HUES64 (cell line): ENCODE data around the gene CLEC18C.
"Not testable (repeated sequence)": the region's sequence is repeated elsewhere in the genome, so short reads cannot be mapped to it uniquely, and the experiment has no call there.

Source experiments
- H3K27ac ChIP-seq: 2 replicates; pipeline ENCODE4 v1.7.0; 2013; ENCODE audit warnings: low read depth, low read length, inconsistent platforms
- H3K27me3 ChIP-seq: 2 replicates; pipeline ENCODE4 v1.6.1; 2013; ENCODE audit warnings: mild to moderate bottlenecking, low read length; ENCODE audit not compliant: insufficient read depth
- H3K36me3 ChIP-seq: 2 replicates; pipeline ENCODE4 v1.6.1; 2013; ENCODE audit warnings: mild to moderate bottlenecking, low read length; ENCODE audit not compliant: insufficient read depth
- H3K4me1 ChIP-seq: 2 replicates; pipeline ENCODE4 v1.6.1; 2013; ENCODE audit warnings: mild to moderate bottlenecking, low read length, moderate library complexity; ENCODE audit not compliant: insufficient read depth
- H3K4me3 ChIP-seq: 2 replicates; pipeline ENCODE4 v1.5.1; 2013; ENCODE audit warnings: mild to moderate bottlenecking, low read length, moderate library complexity
- H3K9ac ChIP-seq: 2 replicates; pipeline ENCODE4 v1.6.1; 2013; ENCODE audit warnings: mild to moderate bottlenecking, low read depth, low read length
- H3K9me3 ChIP-seq: 2 replicates; pipeline ENCODE4 v1.6.1; 2013; ENCODE audit warnings: low read depth, low read length; ENCODE audit not compliant: insufficient read depth
- WGBS: fragments of 150-250, 120-280 bp; methylation state at CpG from one replicate; pipeline ENCODE4 v1.1.7; 2013; ENCODE audit warnings: missing lambda C conversion rate; 5-methylcytosine and 5-hydroxymethylcytosine counted together

The CLEC18C gene

GRCh38 chr16:70198230-70198629 is 24.6 kb downstream of the CLEC18C start:
- not testable (repeated sequence) for H3K4me1 ChIP-seq, H3K36me3 ChIP-seq, H3K27ac ChIP-seq, H3K4me3 ChIP-seq, H3K9me3 ChIP-seq, H3K27me3 ChIP-seq, H3K9ac ChIP-seq
- WGBS = 93% methylated on average over 9 of the region's 9 CpGs

- H3K9ac ChIP-seq, H3K4me1 ChIP-seq, H3K27me3 ChIP-seq, H3K4me3 ChIP-seq, H3K27ac ChIP-seq, H3K36me3 ChIP-seq, H3K9me3 ChIP-seq: not testable (repeated sequence)
- 96% methylated on average over 3 of the region's 3 CpGs for WGBS
These were observed 25.1 kb downstream of the CLEC18C start for GRCh38 chr16:70198666-70199065.

- H3K9ac ChIP-seq = not testable (repeated sequence)
These were observed 25.6 kb downstream of the CLEC18C start for GRCh38 chr16:70199170-70199569.

GRCh38 chr16:70200063-70200462 is 26.5 kb downstream of the CLEC18C start:
- not testable (repeated sequence) for H3K27ac ChIP-seq, H3K4me3 ChIP-seq, H3K9me3 ChIP-seq, H3K36me3 ChIP-seq, H3K9ac ChIP-seq, H3K4me1 ChIP-seq, H3K27me3 ChIP-seq
- 93% methylated on average over 4 of the region's 8 CpGs for WGBS

More at GRCh38 chr16:70199170-70199569, 25.6 kb downstream of the CLEC18C start:
- H3K4me1 ChIP-seq, H3K27me3 ChIP-seq, H3K4me3 ChIP-seq, H3K27ac ChIP-seq, H3K9me3 ChIP-seq, H3K36me3 ChIP-seq: not testable (repeated sequence)
- 93% methylated on average over 7 of the region's 9 CpGs for WGBS

GRCh38 chr16:70203508-70203907 is 29.9 kb downstream of the CLEC18C start:
- not testable (repeated sequence) for H3K9ac ChIP-seq, H3K9me3 ChIP-seq, H3K27ac ChIP-seq, H3K36me3 ChIP-seq, H3K4me1 ChIP-seq, H3K27me3 ChIP-seq, H3K4me3 ChIP-seq
- WGBS = 81% methylated on average over 3 of the region's 7 CpGs

GRCh38 chr16:70204010-70204409 is 30.4 kb downstream of the CLEC18C start:
- H3K9me3 ChIP-seq, H3K4me3 ChIP-seq, H3K27me3 ChIP-seq, H3K27ac ChIP-seq, H3K36me3 ChIP-seq, H3K4me1 ChIP-seq, H3K9ac ChIP-seq: not testable (repeated sequence)
- WGBS = 96% methylated on average over 10 of the region's 29 CpGs

- not testable (repeated sequence) for H3K4me1 ChIP-seq, H3K27me3 ChIP-seq, H3K4me3 ChIP-seq, H3K9ac ChIP-seq, H3K27ac ChIP-seq, H3K9me3 ChIP-seq, H3K36me3 ChIP-seq
- 98% methylated on average over 14 of the region's 46 CpGs for WGBS
These were observed 31.2 kb downstream of the CLEC18C start for GRCh38 chr16:70204668-70205405.

GRCh38 chr16:70206382-70206781 is 32.8 kb downstream of the CLEC18C start:
- H3K27ac ChIP-seq, H3K9me3 ChIP-seq, H3K36me3 ChIP-seq, H3K27me3 ChIP-seq, H3K4me1 ChIP-seq, H3K9ac ChIP-seq, H3K4me3 ChIP-seq: not testable (repeated sequence)
- WGBS = 100% methylated on average over 1 of the region's 6 CpGs

- peaks cover 12% of the 10 kb centered on the region for H3K36me3 ChIP-seq
- not testable (repeated sequence) for H3K4me3 ChIP-seq, H3K9ac ChIP-seq, H3K9me3 ChIP-seq, H3K27me3 ChIP-seq, H3K4me1 ChIP-seq, H3K27ac ChIP-seq
- 100% methylated on average over 1 of the region's 2 CpGs for WGBS
These were observed 45.0 kb downstream of the CLEC18C start for GRCh38 chr16:70218586-70218985.

- not testable (repeated sequence) for H3K9me3 ChIP-seq, H3K4me3 ChIP-seq, H3K9ac ChIP-seq, H3K27ac ChIP-seq, H3K4me1 ChIP-seq, H3K27me3 ChIP-seq
- WGBS = no CpG with 5 or more reads among the region's 2 CpGs
- peaks cover 17% of the 10 kb centered on the region for H3K36me3 ChIP-seq
These were observed 49.0 kb downstream of the CLEC18C start for GRCh38 chr16:70222574-70222973.

GRCh38 chr16:70223216-70223615 is 49.6 kb downstream of the CLEC18C start:
- peaks cover 17% of the 10 kb centered on the region for H3K36me3 ChIP-seq
- H3K4me1 ChIP-seq, H3K4me3 ChIP-seq, H3K9ac ChIP-seq, H3K27me3 ChIP-seq, H3K27ac ChIP-seq, H3K9me3 ChIP-seq: not testable (repeated sequence)
- no CpG with 5 or more reads among the region's 2 CpGs for WGBS

- H3K9ac ChIP-seq = not testable (repeated sequence)
- H3K36me3 ChIP-seq = peaks cover 19% of the 10 kb centered on the region
- no CpG with 5 or more reads among the region's 3 CpGs for WGBS
These were observed 50.5 kb downstream of the CLEC18C start for GRCh38 chr16:70223971-70224513.

More at GRCh38 chr16:70223971-70224513, 50.5 kb downstream of the CLEC18C start:
- H3K27me3 ChIP-seq, H3K4me3 ChIP-seq, H3K4me1 ChIP-seq, H3K27ac ChIP-seq, H3K9me3 ChIP-seq: not testable (repeated sequence)
